HEK293 (cell line): ENCODE data around the gene CEBPB.

Experiments used
- EGR2 ChIP-seq: fragments of 450-650 bp; formaldehyde crosslinking; IDR thresholded peaks from 2 replicates; pipeline ENCODE4 v1.5.1; 2016; ENCODE audit warnings: low read depth, missing biosample characterization, missing genetic modification characterization
- KLF16 ChIP-seq: fragments of 450-650 bp; formaldehyde crosslinking; IDR thresholded peaks from 2 replicates; pipeline ENCODE4 v1.5.1; 2017; ENCODE audit warnings: missing biosample characterization, missing genetic modification characterization
- KLF9 ChIP-seq: fragments of 450-650 bp; formaldehyde crosslinking; IDR thresholded peaks from 2 replicates; pipeline ENCODE4 v1.5.1; 2016; ENCODE audit warnings: missing biosample characterization, missing genetic modification characterization, low read depth
- PATZ1 ChIP-seq: fragments of 450-650 bp; formaldehyde crosslinking; IDR thresholded peaks from 2 replicates; pipeline ENCODE4 v1.5.1; 2016; ENCODE audit warnings: missing biosample characterization, missing genetic modification characterization
- PRDM10 ChIP-seq: fragments of 450-650 bp; formaldehyde crosslinking; IDR thresholded peaks from 2 replicates; pipeline ENCODE4 v1.5.1; 2016; ENCODE audit warnings: missing biosample characterization, missing genetic modification characterization
- SP2 ChIP-seq: fragments of 450-650 bp; formaldehyde crosslinking; IDR thresholded peaks from 2 replicates; pipeline ENCODE4 v1.5.1; 2016; ENCODE audit warnings: missing biosample characterization, missing genetic modification characterization
- ZBTB1 ChIP-seq: fragments of 450-650 bp; formaldehyde crosslinking; IDR thresholded peaks from 2 replicates; pipeline ENCODE4 v1.5.1; 2016; ENCODE audit warnings: missing biosample characterization, missing genetic modification characterization
- ZBTB10 ChIP-seq: fragments of 450-650 bp; formaldehyde crosslinking; IDR thresholded peaks from 2 replicates; pipeline ENCODE4 v1.5.1; 2016; ENCODE audit warnings: missing biosample characterization, missing genetic modification characterization
- ZBTB17 ChIP-seq: fragments of 450-650 bp; formaldehyde crosslinking; IDR thresholded peaks from 2 replicates; pipeline ENCODE4 v1.5.1; 2016; ENCODE audit warnings: missing biosample characterization, missing genetic modification characterization
- ZBTB44 ChIP-seq: fragments of 450-650 bp; IDR thresholded peaks from 2 replicates; pipeline ENCODE4 v1.5.1; 2018; ENCODE audit warnings: missing biosample characterization, mild to moderate bottlenecking, missing genetic modification characterization
- ZBTB7A ChIP-seq: fragments of 450-650 bp; formaldehyde crosslinking; IDR thresholded peaks from 2 replicates; pipeline ENCODE4 v1.5.1; 2016; ENCODE audit warnings: low read depth, missing biosample characterization, missing genetic modification characterization
- ZEB2 ChIP-seq: fragments of 450-650 bp; formaldehyde crosslinking; IDR thresholded peaks from 2 replicates; pipeline ENCODE4 v1.5.1; 2016; ENCODE audit warnings: missing biosample characterization, missing genetic modification characterization
- ZIC2 ChIP-seq: fragments of 450-650 bp; formaldehyde crosslinking; IDR thresholded peaks from 2 replicates; pipeline ENCODE4 v1.5.1; 2016; ENCODE audit warnings: missing biosample characterization, missing genetic modification characterization
- ZNF114 ChIP-seq: fragments of 450-650 bp; formaldehyde crosslinking; IDR thresholded peaks from 2 replicates; pipeline ENCODE4 v1.5.0; 2017; ENCODE audit warnings: missing biosample characterization, missing genetic modification characterization
- ZNF26 ChIP-seq: fragments of 450-650 bp; formaldehyde crosslinking; IDR thresholded peaks from 2 replicates; pipeline ENCODE4 v1.5.1; 2016; ENCODE audit warnings: missing biosample characterization, missing genetic modification characterization
- ZNF274 ChIP-seq, 2 experiments: fragments of 200-500 bp in 1 of 2; fragments of 450-650 bp in 1 of 2; sonication (Bioruptor generic) in 1 of 2; formaldehyde crosslinking in 1 of 2; IDR thresholded peaks; 2 replicates each; pipeline versions ENCODE4 v1.5.1 to v1.6.1; 2014 to 2016; ENCODE audit warnings: borderline replicate concordance in 1 of 2, inconsistent platforms in 1 of 2, low read length in 1 of 2, missing biosample characterization in 1 of 2, missing genetic modification characterization in 1 of 2
- ZNF398 ChIP-seq: fragments of 450-650 bp; formaldehyde crosslinking; IDR thresholded peaks from 2 replicates; pipeline ENCODE4 v1.5.1; 2017; ENCODE audit warnings: missing biosample characterization, missing genetic modification characterization
- ZNF548 ChIP-seq: fragments of 450-650 bp; formaldehyde crosslinking; IDR thresholded peaks from 2 replicates; pipeline ENCODE4 v1.5.1; 2016; ENCODE audit warnings: missing biosample characterization, missing genetic modification characterization
- ZNF747 ChIP-seq: fragments of 450-650 bp; formaldehyde crosslinking; IDR thresholded peaks from 2 replicates; pipeline ENCODE4 v1.5.1; 2016; ENCODE audit warnings: missing biosample characterization, missing genetic modification characterization
- ZNF777 ChIP-seq: fragments of 450-650 bp; formaldehyde crosslinking; IDR thresholded peaks from 2 replicates; pipeline ENCODE4 v1.5.1; 2017; ENCODE audit warnings: missing biosample characterization, missing genetic modification characterization, borderline replicate concordance
- ZNF792 ChIP-seq: fragments of 450-650 bp; formaldehyde crosslinking; IDR thresholded peaks from 2 replicates; pipeline ENCODE4 v1.5.1; 2016; ENCODE audit warnings: missing biosample characterization, missing genetic modification characterization

Gene CEBPB

GRCh38 chr20:50190251-50191064, at the start of gene CEBPB (continued):
- TF ChIP-seq ZNF792 = no peak
- TF ChIP-seq ZBTB17 = 0 out of 2 replicates have a peak, but pooled peaks have one; percentile 39
- TF ChIP-seq SP2 = peak; percentile 77
- TF ChIP-seq ZNF114 = no peak
- peak; percentile 31; the same call in 1 of the 2 replicates for TF ChIP-seq ZIC2 (tag by site-specific recombination)
- TF ChIP-seq ZNF548 = no peak
- TF ChIP-seq ZNF26 (tag by site-specific recombination) = no peak
- TF ChIP-seq ZBTB10 = 0 out of 2 replicates have a peak, but pooled peaks have one; percentile 58
- no peak for TF ChIP-seq ZNF274 (IDR thresholded peaks at IDR 0.05; ENCODE audit: low read length)
- no peak for TF ChIP-seq ZNF274 (tag by site-specific recombination; IDR thresholded peaks at IDR 0.05; ENCODE audit: borderline replicate concordance)
- no peak for TF ChIP-seq PRDM10 (tag by site-specific recombination)
- TF ChIP-seq KLF16 (tag by site-specific recombination) = peak; percentile 32; the same call in 1 of the 2 replicates
- peak; percentile 71 for TF ChIP-seq EGR2
- TF ChIP-seq ZBTB7A (tag by site-specific recombination) = peak; percentile 77; the same call in 1 of the 2 replicates
- TF ChIP-seq PATZ1 = peak; percentile 84
- peak; percentile 69; the same call in 1 of the 2 replicates for TF ChIP-seq ZNF777 (tag by site-specific recombination)
- TF ChIP-seq ZNF747 (tag by site-specific recombination) = no peak
- TF ChIP-seq KLF9 (tag by site-specific recombination) = peak; percentile 87
- no peak for TF ChIP-seq ZBTB1
- TF ChIP-seq ZEB2 = no peak
- peak; percentile 56; the same call in 1 of the 2 replicates for TF ChIP-seq ZBTB44 (tag by site-specific recombination)
- TF ChIP-seq ZNF398 (tag by site-specific recombination) = peak; percentile 68
